Measurements from ENCODE around the gene KLF17. TPM values are rescaled to one million over a fixed set of nuclear protein-coding genes. Genes with fewer than 3 reads are reported as not detected.

The KLF17 gene, protein sequence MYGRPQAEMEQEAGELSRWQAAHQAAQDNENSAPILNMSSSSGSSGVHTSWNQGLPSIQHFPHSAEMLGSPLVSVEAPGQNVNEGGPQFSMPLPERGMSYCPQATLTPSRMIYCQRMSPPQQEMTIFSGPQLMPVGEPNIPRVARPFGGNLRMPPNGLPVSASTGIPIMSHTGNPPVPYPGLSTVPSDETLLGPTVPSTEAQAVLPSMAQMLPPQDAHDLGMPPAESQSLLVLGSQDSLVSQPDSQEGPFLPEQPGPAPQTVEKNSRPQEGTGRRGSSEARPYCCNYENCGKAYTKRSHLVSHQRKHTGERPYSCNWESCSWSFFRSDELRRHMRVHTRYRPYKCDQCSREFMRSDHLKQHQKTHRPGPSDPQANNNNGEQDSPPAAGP
- total RNA-seq, result not detected

- H3K4me3 ChIP-seq, result no peak within 1 kb of the TSS
These were observed at the start of gene KLF17 for GRCh38 chr1:44118682-44119081. Gene KLF17 (plus strand): TSS chr1:44118821. CDS start chr1:44118908, 87 bp downstream.

GRCh38 chr1:44071461-44071860 is 47.2 kb upstream of the KLF17 start:
- H3K9me3 ChIP-seq, result no peaks in the 10 kb centered on the region
- no peak for DNase-seq
- no peak overlapping the region for H3K4me3 ChIP-seq
- H3K4me1 ChIP-seq, result peaks cover 0 to 8% (median 0%) of the 10 kb centered on the region in 4 donors
- no peak overlapping the region for H3K27ac ChIP-seq
- no peaks in the 10 kb centered on the region for H3K27me3 ChIP-seq
- no peaks in the 10 kb centered on the region for H3K36me3 ChIP-seq
- TF ChIP-seq POLR2A (IDR thresholded peaks at IDR 0.05), result no peak
- TF ChIP-seq, protein P1, sequence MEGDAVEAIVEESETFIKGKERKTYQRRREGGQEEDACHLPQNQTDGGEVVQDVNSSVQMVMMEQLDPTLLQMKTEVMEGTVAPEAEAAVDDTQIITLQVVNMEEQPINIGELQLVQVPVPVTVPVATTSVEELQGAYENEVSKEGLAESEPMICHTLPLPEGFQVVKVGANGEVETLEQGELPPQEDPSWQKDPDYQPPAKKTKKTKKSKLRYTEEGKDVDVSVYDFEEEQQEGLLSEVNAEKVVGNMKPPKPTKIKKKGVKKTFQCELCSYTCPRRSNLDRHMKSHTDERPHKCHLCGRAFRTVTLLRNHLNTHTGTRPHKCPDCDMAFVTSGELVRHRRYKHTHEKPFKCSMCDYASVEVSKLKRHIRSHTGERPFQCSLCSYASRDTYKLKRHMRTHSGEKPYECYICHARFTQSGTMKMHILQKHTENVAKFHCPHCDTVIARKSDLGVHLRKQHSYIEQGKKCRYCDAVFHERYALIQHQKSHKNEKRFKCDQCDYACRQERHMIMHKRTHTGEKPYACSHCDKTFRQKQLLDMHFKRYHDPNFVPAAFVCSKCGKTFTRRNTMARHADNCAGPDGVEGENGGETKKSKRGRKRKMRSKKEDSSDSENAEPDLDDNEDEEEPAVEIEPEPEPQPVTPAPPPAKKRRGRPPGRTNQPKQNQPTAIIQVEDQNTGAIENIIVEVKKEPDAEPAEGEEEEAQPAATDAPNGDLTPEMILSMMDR (IDR thresholded peaks at IDR 0.05), result no peak

More at GRCh38 chr1:44118682-44119081, at the start of gene KLF17:
- TF ChIP-seq, protein P1 (IDR thresholded peaks at IDR 0.05), result no peak
- TF ChIP-seq POLR2A (IDR thresholded peaks at IDR 0.05), result no peak
- DNase-seq, result no peak
- Histone ChIP-seq H3K36me3 (no peaks in the 10 kb centered on the region), H3K9me3 (no peaks in the 10 kb centered on the region), H3K27me3 (no peaks in the 10 kb centered on the region), H3K27ac (no peak within 1 kb of the TSS), H3K4me1 (no peaks in the 10 kb centered on the region)

GRCh38 chr1:44072204-44072603 is 46.4 kb upstream of the KLF17 start:
- Histone ChIP-seq H3K27ac (no peak overlapping the region), H3K27me3 (no peaks in the 10 kb centered on the region), H3K4me3 (no peak overlapping the region), H3K4me1 (peaks cover 0 to 8% (median 0%) of the 10 kb centered on the region in 4 donors), H3K9me3 (no peaks in the 10 kb centered on the region), H3K36me3 (no peaks in the 10 kb centered on the region)
- TF ChIP-seq, protein P1 (IDR thresholded peaks at IDR 0.05), result no peak
- no peak for TF ChIP-seq POLR2A (IDR thresholded peaks at IDR 0.05)
- no peak for DNase-seq

- no peaks in the 10 kb centered on the region for H3K27me3 ChIP-seq
- peaks cover 0 to 5% (median 0%) of the 10 kb centered on the region in 4 donors for H3K4me1 ChIP-seq
- H3K4me3 ChIP-seq, result no peak overlapping the region
- no peak overlapping the region for H3K27ac ChIP-seq
- no peaks in the 10 kb centered on the region for H3K9me3 ChIP-seq
- no peak for DNase-seq
- TF ChIP-seq, protein P1 (IDR thresholded peaks at IDR 0.05), result no peak
- TF ChIP-seq POLR2A (IDR thresholded peaks at IDR 0.05), result no peak
- no peaks in the 10 kb centered on the region for H3K36me3 ChIP-seq
These were observed 45.8 kb upstream of the KLF17 start for GRCh38 chr1:44072821-44073220.

- Histone ChIP-seq H3K27ac (no peak overlapping the region), H3K36me3 (no peaks in the 10 kb centered on the region), H3K4me3 (no peak overlapping the region), H3K9me3 (no peaks in the 10 kb centered on the region), H3K27me3 (no peaks in the 10 kb centered on the region), H3K4me1 (no peaks in the 10 kb centered on the region)
- TF ChIP-seq POLR2A (IDR thresholded peaks at IDR 0.05), result no peak
- TF ChIP-seq, protein P1 (IDR thresholded peaks at IDR 0.05), result no peak
- peak in 2 of 3 donors; percentile 50 to 57 for DNase-seq
These were observed 45.1 kb upstream of the KLF17 start for GRCh38 chr1:44073528-44073927.

Data from Peyer's patch (tissue), 4 donors.